Choroid plexus epithelial cell (primary cell): Measurements from ENCODE around the gene RNF151.
A peak's percentile ranks its signal among the peaks of the same experiment; 100 is the strongest.
"Not testable (repeated sequence)": the region's sequence is repeated elsewhere in the genome, so short reads cannot be mapped to it uniquely, and the experiment has no call there.

Experiments used
- DNase-seq: peaks from one replicate; pipeline ENCODE4 v3.0.0-alpha.2; 2010; ENCODE audit warnings: low read depth
- H3K4me3 ChIP-seq: 2 replicates; pipeline ENCODE4 v1.5.1; 2011; ENCODE audit warnings: low read depth, mild to moderate bottlenecking, control low read depth, low read length, moderate library complexity
- TF ChIP-seq, protein P1 (sequence below): conservative IDR thresholded peaks from 2 replicates; pipeline ENCODE4 v1.5.1; 2011; ENCODE audit warnings: low read depth, mild to moderate bottlenecking, control low read depth, inconsistent platforms, low read length, moderate library complexity

The RNF151 gene

GRCh38 chr16:2009164-2009711 is 42.6 kb downstream of the RNF151 start:
- DNase-seq = no peak
- peak overlapping the region; percentile 72 for H3K4me3 ChIP-seq
- TF ChIP-seq, protein P1, sequence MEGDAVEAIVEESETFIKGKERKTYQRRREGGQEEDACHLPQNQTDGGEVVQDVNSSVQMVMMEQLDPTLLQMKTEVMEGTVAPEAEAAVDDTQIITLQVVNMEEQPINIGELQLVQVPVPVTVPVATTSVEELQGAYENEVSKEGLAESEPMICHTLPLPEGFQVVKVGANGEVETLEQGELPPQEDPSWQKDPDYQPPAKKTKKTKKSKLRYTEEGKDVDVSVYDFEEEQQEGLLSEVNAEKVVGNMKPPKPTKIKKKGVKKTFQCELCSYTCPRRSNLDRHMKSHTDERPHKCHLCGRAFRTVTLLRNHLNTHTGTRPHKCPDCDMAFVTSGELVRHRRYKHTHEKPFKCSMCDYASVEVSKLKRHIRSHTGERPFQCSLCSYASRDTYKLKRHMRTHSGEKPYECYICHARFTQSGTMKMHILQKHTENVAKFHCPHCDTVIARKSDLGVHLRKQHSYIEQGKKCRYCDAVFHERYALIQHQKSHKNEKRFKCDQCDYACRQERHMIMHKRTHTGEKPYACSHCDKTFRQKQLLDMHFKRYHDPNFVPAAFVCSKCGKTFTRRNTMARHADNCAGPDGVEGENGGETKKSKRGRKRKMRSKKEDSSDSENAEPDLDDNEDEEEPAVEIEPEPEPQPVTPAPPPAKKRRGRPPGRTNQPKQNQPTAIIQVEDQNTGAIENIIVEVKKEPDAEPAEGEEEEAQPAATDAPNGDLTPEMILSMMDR = no peak

DNA sequence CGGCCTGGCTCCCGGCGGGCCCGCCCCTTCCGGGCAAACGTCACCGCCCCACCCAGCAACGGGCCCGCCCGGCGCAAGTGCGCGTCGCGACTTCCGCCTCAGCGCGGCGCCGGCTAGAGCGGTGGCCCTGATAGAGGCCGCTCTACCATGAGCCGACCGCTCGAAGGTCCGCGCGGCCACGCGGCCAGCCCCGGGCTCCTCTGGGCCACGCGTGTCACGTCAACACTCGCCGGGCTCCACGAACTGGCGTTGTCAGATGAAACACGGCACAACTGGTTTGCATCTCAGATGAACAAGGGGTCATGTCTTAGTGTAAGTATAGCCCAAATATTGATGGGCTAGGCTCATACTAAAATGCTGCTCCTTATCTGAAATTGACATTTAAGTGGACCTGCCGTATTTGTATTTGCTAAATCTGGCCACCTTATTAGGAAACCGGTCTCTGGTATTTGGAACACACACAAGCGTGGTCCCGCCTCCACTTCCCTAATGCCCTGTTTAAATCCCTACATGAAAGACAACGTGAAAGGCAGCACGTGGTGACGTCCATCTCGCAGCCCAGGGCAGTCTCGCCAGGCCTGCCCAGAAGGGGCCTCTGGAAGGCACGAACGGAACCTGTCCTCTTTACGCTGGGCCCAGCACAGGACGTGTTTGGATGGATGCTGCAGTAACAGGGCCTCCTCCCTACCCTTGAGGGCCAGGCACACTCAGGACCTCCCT is 43.3 kb downstream of the RNF151 start, which contains the start of gene ZNF598:
TSS of gene ZNF598 (minus strand) at position 31 of the 720 bp plus-strand sequence.
- DNase-seq = peak; percentile 85
- peak within 1 kb of the TSS; percentile 82 for H3K4me3 ChIP-seq
- TF ChIP-seq, protein P1 = no peak

- H3K4me3 ChIP-seq, DNase-seq: not testable (repeated sequence)
Observed at GRCh38 chr16:2011726-2012125, 45.1 kb downstream of the RNF151 start.

- TF ChIP-seq, protein P1 = no peak
- no peak overlapping the region for H3K4me3 ChIP-seq
- DNase-seq = no peak
Observed at GRCh38 chr16:2013527-2013926, 46.9 kb downstream of the RNF151 start.

GRCh38 chr16:2015117-2015946 is 48.7 kb downstream of the RNF151 start:
- DNase-seq = no peak
- H3K4me3 ChIP-seq = no peak overlapping the region
- TF ChIP-seq, protein P1 = no peak

GRCh38 chr16:2015947-2016208 is 49.2 kb downstream of the RNF151 start:
- no peak overlapping the region for H3K4me3 ChIP-seq
- no peak for DNase-seq
- TF ChIP-seq, protein P1 = no peak

GRCh38 chr16:2016407-2016922 is 49.8 kb downstream of the RNF151 start:
- DNase-seq = no peak
- TF ChIP-seq, protein P1 = peak; percentile 63
- H3K4me3 ChIP-seq = no peak overlapping the region
